SK-N-SH (cell line): ENCODE results near the gene COX6A1. TPM values are rescaled to one million over a fixed set of nuclear protein-coding genes. Genes with fewer than 3 reads are reported as not detected.

Experiments
- CTCF ChIA-PET: fragments of 300-600, 350-600 bp; formaldehyde crosslinking; extraction: SDS; loops from one replicate; lab custom pipeline; 2021; lab: Yijun Ruan, JAX
- POLR2A ChIA-PET: fragments of 350-600 bp; sonication (Branson Sonifier 250); formaldehyde crosslinking; extraction: SDS; loops from one replicate; lab custom pipeline; 2020; ENCODE audit warnings: antibody characterized with exemption, inconsistent platforms; lab: Yijun Ruan, JAX
- DNase-seq: peaks from one replicate; pipeline ENCODE4 v3.0.0; 2012
- H2AFZ ChIP-seq: fragments of 200-600 bp; sonication (generic); 2 replicates; pipeline ENCODE4 v1.8.1; 2016; ENCODE audit warnings: antibody characterized with exemption, mild to moderate bottlenecking, low read depth
- H3F3A ChIP-seq: fragments of 200-600 bp; sonication (generic); replicated peaks from 2 replicates; pipeline ENCODE3; 2016; ENCODE audit warnings: antibody characterized with exemption, mild to moderate bottlenecking; ENCODE audit not compliant: insufficient read depth
- H3K27ac ChIP-seq, 2 experiments: fragments of 200-500 bp in 1 of 2; fragments of 200-600 bp in 1 of 2; sonication (Bioruptor generic) in 1 of 2; sonication (generic), shearing (Covaris generic) in 1 of 2; 2 replicates each; pipeline versions ENCODE4 v1.5.1 to v1.6.1; 2014 to 2016; ENCODE audit warnings: low read depth in 2 of 2, inconsistent platforms in 1 of 2, low read length in 1 of 2, mild to moderate bottlenecking in 1 of 2, mixed read lengths in 1 of 2
- H3K27me3 ChIP-seq: fragments of 200-600 bp; sonication (generic), shearing (Covaris generic); 2 replicates; pipeline ENCODE4 v1.6.1; 2016; ENCODE audit warnings: mixed run types; ENCODE audit not compliant: insufficient read depth
- H3K36me3 ChIP-seq, 2 experiments: fragments of 200-500 bp in 1 of 2; fragments of 200-600 bp in 1 of 2; sonication (Bioruptor generic) in 1 of 2; sonication (generic) in 1 of 2; replicated peaks in 1 of 2; 2 replicates each; pipeline versions ENCODE3 to v1.5.1; 2014 to 2016; ENCODE audit warnings: low read length in 1 of 2, mild to moderate bottlenecking in 1 of 2; ENCODE audit not compliant: insufficient read depth in 2 of 2, control insufficient read depth in 1 of 2
- H3K4me1 ChIP-seq, 2 experiments: fragments of 200-500 bp in 1 of 2; fragments of 200-600 bp in 1 of 2; sonication (Bioruptor generic) in 1 of 2; sonication (generic), shearing (Covaris generic) in 1 of 2; 2 replicates each; pipeline versions ENCODE4 v1.5.1 to v1.6.1; 2014 to 2016; ENCODE audit warnings: low read depth in 1 of 2, low read length in 1 of 2, mixed run types in 1 of 2; ENCODE audit not compliant: insufficient read depth in 2 of 2, control insufficient read depth in 1 of 2
- H3K4me2 ChIP-seq: fragments of 200-600 bp; sonication (generic), shearing (Covaris generic); 2 replicates; pipeline ENCODE4 v1.6.1; 2017; ENCODE audit warnings: mixed run types
- H3K4me3 ChIP-seq, 2 experiments: fragments of 200-500 bp in 1 of 2; fragments of 200-600 bp in 1 of 2; sonication (Bioruptor generic) in 1 of 2; sonication (generic), shearing (Covaris generic) in 1 of 2; 2 replicates each; pipeline versions ENCODE4 v1.5.1 to v1.8.1; 2014 to 2016; ENCODE audit warnings: low read depth in 2 of 2, inconsistent platforms in 1 of 2, low read length in 1 of 2, mild to moderate bottlenecking in 1 of 2, mixed read lengths in 1 of 2, moderate library complexity in 1 of 2
- H3K79me2 ChIP-seq: fragments of 200-600 bp; sonication (generic); 2 replicates; pipeline ENCODE4 v1.8.1; 2017; ENCODE audit warnings: mild to moderate bottlenecking; ENCODE audit not compliant: insufficient read depth
- H3K9ac ChIP-seq: fragments of 200-600 bp; sonication (generic); 2 replicates; pipeline ENCODE4 v1.6.1; 2017; ENCODE audit warnings: mixed run types
- H3K9me2 ChIP-seq: fragments of 200-600 bp; sonication (generic); 2 replicates; pipeline ENCODE4 v1.6.1; 2017; ENCODE audit warnings: mixed run types
- H3K9me3 ChIP-seq: fragments of 200-600 bp; sonication (generic); 2 replicates; pipeline ENCODE4 v1.6.1; 2017; ENCODE audit warnings: mixed run types, mild to moderate bottlenecking, moderate library complexity
- H4K20me1 ChIP-seq: fragments of 200-600 bp; sonication (generic); 2 replicates; pipeline ENCODE4 v1.6.1; 2017; ENCODE audit warnings: mild to moderate bottlenecking, mixed run types; ENCODE audit not compliant: insufficient read depth
- CHD2 ChIP-seq: fragments of 150-350 bp; IDR thresholded peaks from 2 replicates; pipeline ENCODE4 v1.6.1; 2018; ENCODE audit warnings: low read length; ENCODE audit not compliant: partially characterized antibody
- ELF1 ChIP-seq: IDR thresholded peaks from 2 replicates; pipeline ENCODE4 v1.4.0; 2012
- EP300 ChIP-seq, 2 experiments: IDR thresholded peaks; 2 replicates each; pipeline versions ENCODE4 v1.4.0 to v1.6.1; 2012; ENCODE audit warnings: borderline replicate concordance in 1 of 2, low read depth in 1 of 2, low read length in 1 of 2
- FOXJ3 ChIP-seq: sonication (generic); formaldehyde crosslinking; IDR thresholded peaks from 2 replicates; pipeline ENCODE4 v1.5.1; 2020; ENCODE audit warnings: mild to moderate bottlenecking, missing genetic modification reagents
- GABPA ChIP-seq: IDR thresholded peaks from 2 replicates; pipeline ENCODE4 v1.4.0; 2012; ENCODE audit warnings: low read depth, mild to moderate bottlenecking
- GATA2 ChIP-seq: sonication (generic); formaldehyde crosslinking; IDR thresholded peaks from 2 replicates; pipeline ENCODE4 v1.5.0; 2020; ENCODE audit warnings: mild to moderate bottlenecking, missing genetic modification reagents
- JUND ChIP-seq: IDR thresholded peaks from 2 replicates; pipeline ENCODE4 v1.4.0; 2012
- MEF2A ChIP-seq: IDR thresholded peaks from 2 replicates; pipeline ENCODE4 v1.4.0; 2012; ENCODE audit warnings: low read depth, borderline replicate concordance
- NFIC ChIP-seq: IDR thresholded peaks from 2 replicates; pipeline ENCODE4 v1.4.0; 2012; ENCODE audit warnings: borderline replicate concordance
- NRF1 ChIP-seq: IDR thresholded peaks from 2 replicates; pipeline ENCODE4 v1.6.1; 2012; ENCODE audit warnings: low read depth, mild to moderate bottlenecking, low read length
- POLR2AphosphoS5 ChIP-seq: IDR thresholded peaks from 2 replicates; pipeline ENCODE4 v1.6.1; 2012; ENCODE audit warnings: low read depth, low read length
- RFX5 ChIP-seq: IDR thresholded peaks from 2 replicates; pipeline ENCODE4 v1.6.1; 2012; ENCODE audit warnings: mild to moderate bottlenecking, improper control_type of control experiment, low read length
- SIN3A ChIP-seq: IDR thresholded peaks from 2 replicates; pipeline ENCODE4 v1.6.1; 2012; ENCODE audit warnings: low read depth, mild to moderate bottlenecking, low read length, moderate library complexity, borderline replicate concordance
- TAF1 ChIP-seq: IDR thresholded peaks from 2 replicates; pipeline ENCODE4 v1.6.1; 2012; ENCODE audit warnings: low read depth, mild to moderate bottlenecking, low read length, moderate library complexity, borderline replicate concordance
- TCF12 ChIP-seq: IDR thresholded peaks from 2 replicates; pipeline ENCODE4 v1.4.0; 2012
- TEAD4 ChIP-seq: IDR thresholded peaks from 2 replicates; pipeline ENCODE4 v1.4.0; 2012; ENCODE audit warnings: mild to moderate bottlenecking, borderline replicate concordance; ENCODE audit not compliant: insufficient read depth
- YY1 ChIP-seq: IDR thresholded peaks from 2 replicates; pipeline ENCODE4 v1.4.0; 2012; ENCODE audit warnings: low read depth, mild to moderate bottlenecking
- WGBS: methylation state at CpG from one replicate; pipeline ENCODE4 v1.1.6; 2017; ENCODE audit warnings: low lambda C conversion rate; 5-methylcytosine and 5-hydroxymethylcytosine counted together
- polyA plus RNA-seq, 3 experiments: library from polyadenylated mRNA; depleted of rRNA; stranded (reverse); fragments of >200 nt; gene quantifications; 2 replicates each; pipeline ENCODE4 v1.2.3, GENCODE V29; 2012
- TF ChIP-seq, protein P1 (sequence below): IDR thresholded peaks from 2 replicates; pipeline ENCODE4; 2012
- TF ChIP-seq, protein P2 (sequence below): IDR thresholded peaks from 2 replicates; pipeline ENCODE4 v1.4.0; 2012; ENCODE audit warnings: low read depth
- TF ChIP-seq, protein P3 (sequence below): IDR thresholded peaks from 2 replicates; pipeline ENCODE4 v1.6.1; 2012; ENCODE audit warnings: mild to moderate bottlenecking, low read depth, low read length, moderate library complexity
- TF ChIP-seq, protein P4 (sequence below): IDR thresholded peaks from 2 replicates; pipeline ENCODE4 v1.4.0; 2012; ENCODE audit warnings: low read depth, borderline replicate concordance

Gene COX6A1
- polyA plus RNA-seq, 1 of the 3 experiments (the other 2 are of a cell fraction), result 1,199 TPM

DNA sequence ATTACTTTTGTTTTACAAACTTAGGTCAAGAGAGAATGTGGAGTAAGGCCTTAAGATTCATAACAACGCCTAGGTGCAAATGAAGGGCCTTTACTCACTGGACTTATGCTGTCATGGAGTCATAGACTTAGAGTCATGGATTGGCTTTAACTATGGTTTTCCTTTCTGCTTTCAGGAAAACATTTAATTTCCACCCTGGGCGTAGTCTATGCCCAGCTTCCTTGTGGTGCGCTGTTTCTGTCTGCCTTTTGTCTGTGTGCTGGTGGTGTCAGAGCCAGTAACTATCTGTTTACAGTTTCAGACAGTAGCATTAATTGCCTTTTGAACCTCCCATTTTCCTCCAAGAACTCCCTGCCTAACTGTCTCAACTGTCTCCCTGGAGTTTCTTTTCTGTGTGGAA is 31.8 kb upstream of the COX6A1 start:
- Histone ChIP-seq H2AFZ (no peak overlapping the region), H3K79me2 (no peaks in the 10 kb centered on the region), H3K36me3 (no peaks in the 10 kb centered on the region), H3K4me2 (no peak overlapping the region), H3K27ac (no peak overlapping the region), H3K9ac (no peak overlapping the region), H3K4me3 (no peak overlapping the region), H4K20me1 (no peaks in the 10 kb centered on the region), H3K27me3 (no peaks in the 10 kb centered on the region), H3K9me2 (no peaks in the 10 kb centered on the region), H3K9me3 (no peaks in the 10 kb centered on the region), H3F3A (no peaks in the 10 kb centered on the region), H3K4me1 (no peaks in the 10 kb centered on the region; a peak in 1 of 4 replicates)
- 97% methylated on average over 3 of the region's 3 CpGs for WGBS
- ChIA-PET POLR2A (no interaction called here), CTCF (interaction anchor here (3.2 kb wide), 1 partner anchor 23 kb away, joined by 14 read pairs; no protein-coding TSS in a partner anchor)
- no peak for TF ChIP-seq TEAD4
- no peak for TF ChIP-seq CHD2
- no peak for TF ChIP-seq TCF12
- no peak for TF ChIP-seq TAF1
- no peak for TF ChIP-seq GABPA
- TF ChIP-seq SIN3A, result no peak
- no peak for TF ChIP-seq POLR2AphosphoS5
- TF ChIP-seq RFX5, result no peak
- no peak for TF ChIP-seq GATA2 (CRISPR knock-in tag)
- TF ChIP-seq JUND, result no peak
- TF ChIP-seq NFIC, result no peak
- TF ChIP-seq, protein P1, sequence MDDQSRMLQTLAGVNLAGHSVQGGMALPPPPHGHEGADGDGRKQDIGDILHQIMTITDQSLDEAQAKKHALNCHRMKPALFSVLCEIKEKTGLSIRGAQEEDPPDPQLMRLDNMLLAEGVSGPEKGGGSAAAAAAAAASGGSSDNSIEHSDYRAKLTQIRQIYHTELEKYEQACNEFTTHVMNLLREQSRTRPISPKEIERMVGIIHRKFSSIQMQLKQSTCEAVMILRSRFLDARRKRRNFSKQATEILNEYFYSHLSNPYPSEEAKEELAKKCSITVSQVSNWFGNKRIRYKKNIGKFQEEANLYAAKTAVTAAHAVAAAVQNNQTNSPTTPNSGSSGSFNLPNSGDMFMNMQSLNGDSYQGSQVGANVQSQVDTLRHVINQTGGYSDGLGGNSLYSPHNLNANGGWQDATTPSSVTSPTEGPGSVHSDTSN, result no peak
- TF ChIP-seq EP300 (IDR thresholded peaks at IDR 0.05; ENCODE audit: borderline replicate concordance in 1 of 2, low read depth in 1 of 2, low read length in 1 of 2), result no peak
- no peak for TF ChIP-seq MEF2A
- TF ChIP-seq FOXJ3 (CRISPR knock-in tag), result no peak
- TF ChIP-seq, protein P2, sequence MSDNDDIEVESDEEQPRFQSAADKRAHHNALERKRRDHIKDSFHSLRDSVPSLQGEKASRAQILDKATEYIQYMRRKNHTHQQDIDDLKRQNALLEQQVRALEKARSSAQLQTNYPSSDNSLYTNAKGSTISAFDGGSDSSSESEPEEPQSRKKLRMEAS, result no peak
- TF ChIP-seq NRF1, result no peak
- no peak for DNase-seq

DNA sequence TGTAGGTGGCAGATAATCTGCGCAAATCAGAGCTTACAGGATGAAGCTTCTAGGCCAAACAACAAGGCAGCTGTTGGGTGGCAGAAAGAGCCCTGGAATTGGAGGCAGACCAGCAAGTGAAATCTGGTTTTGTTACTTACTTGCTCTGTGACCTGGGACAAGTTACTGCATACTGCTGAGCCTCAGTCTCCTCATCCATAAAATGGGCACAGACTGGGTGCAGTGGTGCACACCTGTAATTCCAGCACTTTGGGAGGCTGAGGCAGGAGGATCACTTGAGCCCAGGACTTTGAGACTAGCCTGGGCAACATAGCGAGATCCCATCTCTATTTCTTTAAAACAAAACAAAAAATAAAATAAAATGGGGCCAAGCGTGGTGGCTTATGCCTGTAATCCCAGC is 31.4 kb upstream of the COX6A1 start:
- WGBS, result 77% methylated on average over 3 of the region's 3 CpGs
- POLR2A ChIA-PET, result no interaction called here
- TF ChIP-seq YY1, result no peak
- no peak for TF ChIP-seq EP300 (IDR thresholded peaks at IDR 0.05; ENCODE audit: borderline replicate concordance in 1 of 2, low read depth in 1 of 2, low read length in 1 of 2)
- TF ChIP-seq CHD2, result no peak
- no peak for TF ChIP-seq TCF12
- TF ChIP-seq MEF2A, result no peak
- no peak for TF ChIP-seq GABPA
- TF ChIP-seq SIN3A, result no peak
- TF ChIP-seq, protein P3, sequence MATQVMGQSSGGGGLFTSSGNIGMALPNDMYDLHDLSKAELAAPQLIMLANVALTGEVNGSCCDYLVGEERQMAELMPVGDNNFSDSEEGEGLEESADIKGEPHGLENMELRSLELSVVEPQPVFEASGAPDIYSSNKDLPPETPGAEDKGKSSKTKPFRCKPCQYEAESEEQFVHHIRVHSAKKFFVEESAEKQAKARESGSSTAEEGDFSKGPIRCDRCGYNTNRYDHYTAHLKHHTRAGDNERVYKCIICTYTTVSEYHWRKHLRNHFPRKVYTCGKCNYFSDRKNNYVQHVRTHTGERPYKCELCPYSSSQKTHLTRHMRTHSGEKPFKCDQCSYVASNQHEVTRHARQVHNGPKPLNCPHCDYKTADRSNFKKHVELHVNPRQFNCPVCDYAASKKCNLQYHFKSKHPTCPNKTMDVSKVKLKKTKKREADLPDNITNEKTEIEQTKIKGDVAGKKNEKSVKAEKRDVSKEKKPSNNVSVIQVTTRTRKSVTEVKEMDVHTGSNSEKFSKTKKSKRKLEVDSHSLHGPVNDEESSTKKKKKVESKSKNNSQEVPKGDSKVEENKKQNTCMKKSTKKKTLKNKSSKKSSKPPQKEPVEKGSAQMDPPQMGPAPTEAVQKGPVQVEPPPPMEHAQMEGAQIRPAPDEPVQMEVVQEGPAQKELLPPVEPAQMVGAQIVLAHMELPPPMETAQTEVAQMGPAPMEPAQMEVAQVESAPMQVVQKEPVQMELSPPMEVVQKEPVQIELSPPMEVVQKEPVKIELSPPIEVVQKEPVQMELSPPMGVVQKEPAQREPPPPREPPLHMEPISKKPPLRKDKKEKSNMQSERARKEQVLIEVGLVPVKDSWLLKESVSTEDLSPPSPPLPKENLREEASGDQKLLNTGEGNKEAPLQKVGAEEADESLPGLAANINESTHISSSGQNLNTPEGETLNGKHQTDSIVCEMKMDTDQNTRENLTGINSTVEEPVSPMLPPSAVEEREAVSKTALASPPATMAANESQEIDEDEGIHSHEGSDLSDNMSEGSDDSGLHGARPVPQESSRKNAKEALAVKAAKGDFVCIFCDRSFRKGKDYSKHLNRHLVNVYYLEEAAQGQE, result no peak
- no peak for TF ChIP-seq JUND
- TF ChIP-seq, protein P4, sequence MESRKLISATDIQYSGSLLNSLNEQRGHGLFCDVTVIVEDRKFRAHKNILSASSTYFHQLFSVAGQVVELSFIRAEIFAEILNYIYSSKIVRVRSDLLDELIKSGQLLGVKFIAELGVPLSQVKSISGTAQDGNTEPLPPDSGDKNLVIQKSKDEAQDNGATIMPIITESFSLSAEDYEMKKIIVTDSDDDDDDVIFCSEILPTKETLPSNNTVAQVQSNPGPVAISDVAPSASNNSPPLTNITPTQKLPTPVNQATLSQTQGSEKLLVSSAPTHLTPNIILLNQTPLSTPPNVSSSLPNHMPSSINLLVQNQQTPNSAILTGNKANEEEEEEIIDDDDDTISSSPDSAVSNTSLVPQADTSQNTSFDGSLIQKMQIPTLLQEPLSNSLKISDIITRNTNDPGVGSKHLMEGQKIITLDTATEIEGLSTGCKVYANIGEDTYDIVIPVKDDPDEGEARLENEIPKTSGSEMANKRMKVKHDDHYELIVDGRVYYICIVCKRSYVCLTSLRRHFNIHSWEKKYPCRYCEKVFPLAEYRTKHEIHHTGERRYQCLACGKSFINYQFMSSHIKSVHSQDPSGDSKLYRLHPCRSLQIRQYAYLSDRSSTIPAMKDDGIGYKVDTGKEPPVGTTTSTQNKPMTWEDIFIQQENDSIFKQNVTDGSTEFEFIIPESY, result no peak
- no peak for TF ChIP-seq ELF1

More for the DNA sequence above, 31.4 kb upstream of the COX6A1 start:
- H3K9me3 ChIP-seq, result no peaks in the 10 kb centered on the region
- no peaks in the 10 kb centered on the region for H4K20me1 ChIP-seq
- H3K4me1 ChIP-seq, result no peaks in the 10 kb centered on the region; a peak in 1 of 4 replicates
- no peak overlapping the region for H3K9ac ChIP-seq
- no peaks in the 10 kb centered on the region for H3K36me3 ChIP-seq
- no peak overlapping the region for H3K4me3 ChIP-seq
- H3F3A ChIP-seq, result no peaks in the 10 kb centered on the region
- CTCF ChIA-PET, result interaction anchor here (3.2 kb wide), 1 partner anchor 22 kb away, joined by 14 read pairs; no protein-coding TSS in a partner anchor
- H3K4me2 ChIP-seq, result no peak overlapping the region
- no peak overlapping the region for H3K27ac ChIP-seq
- no peaks in the 10 kb centered on the region for H3K27me3 ChIP-seq
- no peak for DNase-seq
- no peaks in the 10 kb centered on the region for H3K79me2 ChIP-seq
- H2AFZ ChIP-seq, result no peak overlapping the region
- no peaks in the 10 kb centered on the region for H3K9me2 ChIP-seq
